Fibroblast of skin of left biceps (primary cell): ENCODE data around the gene GRM5.

Experiments
- DNase-seq, 2 experiments: peaks; one replicate each; pipeline ENCODE4 v3.0.0-alpha.2; 2013; ENCODE audit warnings: low read depth in 2 of 2

GRM5 gene

GRCh38 chr11:88704485-88704884 is 361.3 kb downstream of the GRM5 start:
- DNase-seq, result no peak

GRCh38 chr11:88701816-88702215 is 364.0 kb downstream of the GRM5 start:
- DNase-seq, result no peak

GRCh38 chr11:88697139-88697538 is 368.6 kb downstream of the GRM5 start:
- DNase-seq, result no peak

GRCh38 chr11:88695689-88696414 is 369.9 kb downstream of the GRM5 start:
- no peak for DNase-seq

GRCh38 chr11:88692306-88693086 is 373.3 kb downstream of the GRM5 start:
- no peak for DNase-seq

- no peak for DNase-seq
These were observed 376.1 kb downstream of the GRM5 start for GRCh38 chr11:88689548-88690240.

GRCh38 chr11:88683024-88683423 is 382.8 kb downstream of the GRM5 start:
- DNase-seq, result no peak

GRCh38 chr11:88680806-88681205 is 385.0 kb downstream of the GRM5 start:
- DNase-seq, result peak in 1 of 2 experiments; percentile 18

- DNase-seq, result no peak
These were observed 399.4 kb downstream of the GRM5 start for GRCh38 chr11:88666364-88666763.

GRCh38 chr11:88657076-88657738 is 408.6 kb downstream of the GRM5 start:
- no peak for DNase-seq

GRCh38 chr11:88656283-88656682 is 409.5 kb downstream of the GRM5 start:
- no peak for DNase-seq

- DNase-seq, result no peak
These were observed 410.1 kb downstream of the GRM5 start for GRCh38 chr11:88655656-88656055.

- DNase-seq, result no peak
These were observed 410.6 kb downstream of the GRM5 start for GRCh38 chr11:88655196-88655595.

GRCh38 chr11:88651556-88651955 is 414.2 kb downstream of the GRM5 start:
- DNase-seq, result no peak

- DNase-seq, result no peak
These were observed 421.1 kb downstream of the GRM5 start for GRCh38 chr11:88644724-88645123.

GRCh38 chr11:88632163-88632562 is 433.6 kb downstream of the GRM5 start:
- DNase-seq, result no peak

GRCh38 chr11:88631497-88631896 is 434.3 kb downstream of the GRM5 start:
- DNase-seq, result no peak

GRCh38 chr11:88629496-88629895 is 436.3 kb downstream of the GRM5 start:
- no peak for DNase-seq

GRCh38 chr11:88626216-88626615 is 439.6 kb downstream of the GRM5 start:
- no peak for DNase-seq

- peak in 1 of 2 experiments; percentile 41 for DNase-seq
These were observed 442.3 kb downstream of the GRM5 start for GRCh38 chr11:88623531-88623930.

GRCh38 chr11:88620568-88621130 is 445.1 kb downstream of the GRM5 start:
- DNase-seq, result no peak
